ENCODE results near the gene FKBP1B. TPM values are rescaled to one million over a fixed set of nuclear protein-coding genes. Genes with fewer than 3 reads are reported as not detected.

The FKBP1B gene
- total and polyA plus RNA-seq, 2 donors (not counting 1 experiment from before 2014, with no cell fraction given) = 11.9 to 12.1 TPM

DNA sequence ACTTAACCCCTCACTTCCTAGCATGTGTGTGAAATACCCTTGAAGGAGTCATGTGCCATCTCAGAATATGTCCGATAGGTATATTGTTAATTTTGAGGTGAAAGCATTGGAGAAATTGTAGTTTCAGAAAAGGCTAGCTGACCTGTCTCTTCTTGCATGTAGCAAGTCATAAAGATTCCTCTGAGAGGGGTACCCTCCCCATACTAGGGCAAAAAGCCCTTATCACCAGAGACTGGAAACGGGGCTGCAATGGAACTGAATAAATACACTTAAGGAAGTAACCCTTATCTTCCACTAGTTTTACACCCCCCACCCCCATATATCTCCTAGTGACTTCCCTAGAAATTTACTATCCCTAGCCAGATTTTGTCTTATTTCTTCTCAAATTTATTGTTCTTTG lies 28.3 kb downstream of the FKBP1B start:
- no peaks in the 10 kb centered on the region for H3K27me3 ChIP-seq (ENCODE audit: control insufficient read depth, insufficient read depth, low read length)
- TF ChIP-seq EZH2 (IDR thresholded peaks at IDR 0.05; ENCODE audit: low read length, missing control alignments) = no peak
- TF ChIP-seq, protein P1, sequence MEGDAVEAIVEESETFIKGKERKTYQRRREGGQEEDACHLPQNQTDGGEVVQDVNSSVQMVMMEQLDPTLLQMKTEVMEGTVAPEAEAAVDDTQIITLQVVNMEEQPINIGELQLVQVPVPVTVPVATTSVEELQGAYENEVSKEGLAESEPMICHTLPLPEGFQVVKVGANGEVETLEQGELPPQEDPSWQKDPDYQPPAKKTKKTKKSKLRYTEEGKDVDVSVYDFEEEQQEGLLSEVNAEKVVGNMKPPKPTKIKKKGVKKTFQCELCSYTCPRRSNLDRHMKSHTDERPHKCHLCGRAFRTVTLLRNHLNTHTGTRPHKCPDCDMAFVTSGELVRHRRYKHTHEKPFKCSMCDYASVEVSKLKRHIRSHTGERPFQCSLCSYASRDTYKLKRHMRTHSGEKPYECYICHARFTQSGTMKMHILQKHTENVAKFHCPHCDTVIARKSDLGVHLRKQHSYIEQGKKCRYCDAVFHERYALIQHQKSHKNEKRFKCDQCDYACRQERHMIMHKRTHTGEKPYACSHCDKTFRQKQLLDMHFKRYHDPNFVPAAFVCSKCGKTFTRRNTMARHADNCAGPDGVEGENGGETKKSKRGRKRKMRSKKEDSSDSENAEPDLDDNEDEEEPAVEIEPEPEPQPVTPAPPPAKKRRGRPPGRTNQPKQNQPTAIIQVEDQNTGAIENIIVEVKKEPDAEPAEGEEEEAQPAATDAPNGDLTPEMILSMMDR (conservative IDR thresholded peaks at IDR 0.05 in 1 of 2, IDR thresholded peaks at IDR 0.05 in 1 of 2; ENCODE audit: low read depth in 1 of 2, low read length in 2 of 2) = no peak
- H3K4me1 ChIP-seq (ENCODE audit: control insufficient read depth, extremely low read depth, insufficient read depth, low read length) = peaks cover 5% of the 10 kb centered on the region
- H3K36me3 ChIP-seq (ENCODE audit: control insufficient read depth, insufficient read depth, low read length) = peaks cover 7% of the 10 kb centered on the region
- no peaks in the 10 kb centered on the region for H3K9me3 ChIP-seq (ENCODE audit: control insufficient read depth, insufficient read depth, low read depth, low read length)
- H3K79me2 ChIP-seq (ENCODE audit: control insufficient read depth, insufficient read depth, low read length) = peaks cover 14% of the 10 kb centered on the region
- no peaks in the 10 kb centered on the region for H4K20me1 ChIP-seq (ENCODE audit: control insufficient read depth, extremely low read depth, insufficient read depth, low read length)
- peak overlapping the region; percentile 52 for H3K27ac ChIP-seq (ENCODE audit: insufficient read depth, low read length)
- H3K9ac ChIP-seq (ENCODE audit: insufficient read depth, low read length) = no peak overlapping the region
- H3K4me3 ChIP-seq (replicated peaks in 1 of 4; ENCODE audit: control extremely low read depth in 1 of 4, insufficient read depth in 1 of 4, low read depth in 3 of 4, low read length in 4 of 4) = peak overlapping the region in 3 of 4 experiments; percentile 70 to 100 (median 97)
- H2AFZ ChIP-seq (ENCODE audit: low read length) = peak overlapping the region; percentile 50
- peak overlapping the region; percentile 92 for H3K4me2 ChIP-seq (ENCODE audit: extremely low read depth, insufficient read depth, low read length)
- no peak for DNase-seq (ENCODE audit: low read depth in 2 of 2)

DNA sequence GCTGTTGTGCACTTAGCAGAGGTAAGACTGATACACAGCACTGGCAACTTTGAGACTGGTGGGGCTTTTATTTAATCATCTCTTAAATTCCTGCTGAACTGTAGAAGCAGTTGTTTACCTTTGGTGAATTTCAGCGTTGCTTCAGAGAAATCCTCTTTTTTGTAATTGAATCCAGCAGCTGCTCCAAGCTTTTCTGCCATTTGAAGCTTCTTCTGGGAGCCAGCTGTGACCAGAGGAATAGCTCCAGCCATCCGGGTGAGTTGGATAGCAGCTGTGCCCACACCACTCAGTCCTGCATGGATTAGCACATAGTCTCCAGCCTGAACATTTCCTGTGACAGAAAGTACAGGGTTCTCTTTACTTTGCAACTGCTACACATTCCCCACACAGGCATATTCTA lies 31.2 kb downstream of the FKBP1B start:
- no peak overlapping the region for H2AFZ ChIP-seq (ENCODE audit: low read length)
- H3K9ac ChIP-seq (ENCODE audit: insufficient read depth, low read length) = no peak overlapping the region
- peaks cover 7% of the 10 kb centered on the region for H3K36me3 ChIP-seq (ENCODE audit: control insufficient read depth, insufficient read depth, low read length)
- H4K20me1 ChIP-seq (ENCODE audit: control insufficient read depth, extremely low read depth, insufficient read depth, low read length) = no peaks in the 10 kb centered on the region
- H3K9me3 ChIP-seq (ENCODE audit: control insufficient read depth, insufficient read depth, low read depth, low read length) = no peaks in the 10 kb centered on the region
- H3K4me2 ChIP-seq (ENCODE audit: extremely low read depth, insufficient read depth, low read length) = no peak overlapping the region
- peaks cover 12% of the 10 kb centered on the region for H3K4me1 ChIP-seq (ENCODE audit: control insufficient read depth, extremely low read depth, insufficient read depth, low read length)
- no peak overlapping the region for H3K27ac ChIP-seq (ENCODE audit: insufficient read depth, low read length)
- H3K27me3 ChIP-seq (ENCODE audit: control insufficient read depth, insufficient read depth, low read length) = no peaks in the 10 kb centered on the region
- TF ChIP-seq EZH2 (IDR thresholded peaks at IDR 0.05; ENCODE audit: low read length, missing control alignments) = no peak
- TF ChIP-seq, protein P1 (conservative IDR thresholded peaks at IDR 0.05 in 1 of 2, IDR thresholded peaks at IDR 0.05 in 1 of 2; ENCODE audit: low read depth in 1 of 2, low read length in 2 of 2) = no peak
- no peak overlapping the region for H3K4me3 ChIP-seq (replicated peaks in 1 of 4; ENCODE audit: control extremely low read depth in 1 of 4, insufficient read depth in 1 of 4, low read depth in 3 of 4, low read length in 4 of 4)
- peaks cover 4% of the 10 kb centered on the region for H3K79me2 ChIP-seq (ENCODE audit: control insufficient read depth, insufficient read depth, low read length)
- DNase-seq (ENCODE audit: low read depth in 2 of 2) = no peak

DNA sequence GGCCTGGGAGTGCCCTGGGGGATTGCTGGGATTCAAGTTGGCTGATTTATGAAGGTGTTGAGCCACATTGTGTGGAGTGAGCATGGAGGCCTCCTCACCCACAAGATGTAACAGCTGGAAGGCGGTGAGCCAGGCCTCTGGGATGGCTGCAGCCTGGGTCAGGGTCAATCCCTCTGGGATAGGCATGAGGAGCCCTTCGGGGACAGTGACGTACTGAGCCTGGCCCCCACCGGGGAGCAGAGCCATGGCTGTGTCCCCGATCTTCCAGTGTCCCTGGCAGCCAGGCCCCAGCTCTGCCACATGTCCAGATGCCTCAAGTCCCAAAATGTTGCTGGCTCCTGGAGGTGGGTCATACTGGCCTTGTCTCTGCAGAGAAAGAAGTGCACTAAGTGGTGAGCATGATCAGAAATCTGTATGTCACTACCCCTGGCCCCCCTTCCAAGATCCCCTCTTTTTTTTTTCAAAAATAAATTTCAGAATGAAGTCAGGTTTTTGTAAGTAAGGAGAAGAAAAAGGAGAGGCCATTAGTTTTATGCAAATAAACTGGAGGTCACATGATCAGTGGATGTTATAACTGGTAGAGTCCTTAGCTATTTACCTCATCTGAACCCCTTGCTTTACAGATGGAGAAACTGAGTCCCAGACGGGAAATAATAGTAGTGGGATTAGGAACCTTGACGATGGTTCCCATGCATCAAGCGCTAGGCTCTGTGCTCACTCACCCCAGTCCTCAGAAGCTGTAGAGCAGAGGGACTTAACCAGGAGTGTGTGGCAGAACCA lies 33.4 kb downstream of the FKBP1B start:
- H3K4me1 ChIP-seq (ENCODE audit: control insufficient read depth, extremely low read depth, insufficient read depth, low read length) = peaks cover 10% of the 10 kb centered on the region
- peak overlapping the region; percentile 75 to 86 (median 84) for H3K4me3 ChIP-seq (replicated peaks in 1 of 4; ENCODE audit: control extremely low read depth in 1 of 4, insufficient read depth in 1 of 4, low read depth in 3 of 4, low read length in 4 of 4)
- H3K9me3 ChIP-seq (ENCODE audit: control insufficient read depth, insufficient read depth, low read depth, low read length) = no peaks in the 10 kb centered on the region
- H4K20me1 ChIP-seq (ENCODE audit: control insufficient read depth, extremely low read depth, insufficient read depth, low read length) = no peaks in the 10 kb centered on the region
- no peak for DNase-seq (ENCODE audit: low read depth in 2 of 2)
- peak overlapping the region; percentile 82 for H3K27ac ChIP-seq (ENCODE audit: insufficient read depth, low read length)
- H3K79me2 ChIP-seq (ENCODE audit: control insufficient read depth, insufficient read depth, low read length) = peaks cover 2% of the 10 kb centered on the region
- no peak overlapping the region for H3K9ac ChIP-seq (ENCODE audit: insufficient read depth, low read length)
- peaks cover 5% of the 10 kb centered on the region for H3K36me3 ChIP-seq (ENCODE audit: control insufficient read depth, insufficient read depth, low read length)
- H3K27me3 ChIP-seq (ENCODE audit: control insufficient read depth, insufficient read depth, low read length) = no peaks in the 10 kb centered on the region
- TF ChIP-seq, protein P1 (conservative IDR thresholded peaks at IDR 0.05 in 1 of 2, IDR thresholded peaks at IDR 0.05 in 1 of 2; ENCODE audit: low read depth in 1 of 2, low read length in 2 of 2) = no peak
- H2AFZ ChIP-seq (ENCODE audit: low read length) = no peak overlapping the region
- peak overlapping the region; percentile 93 for H3K4me2 ChIP-seq (ENCODE audit: extremely low read depth, insufficient read depth, low read length)

Data from fibroblast of lung (primary cell).